Activated CD8-positive, alpha-beta memory T cell treated with anti-CD3 and anti-CD28 coated beads, Interleukin-2, amount 10 ng/mL, durations not matched to agents 7 days and 5 days (primary cell): ENCODE results near the gene KIAA2012. TPM values are rescaled to one million over a fixed set of nuclear protein-coding genes. Genes with fewer than 3 reads are reported as not detected.

Source experiments
- total RNA-seq, 2 experiments: library from RNA; stranded (reverse); gene quantifications; one replicate each; pipeline ENCODE4 v1.2.3, GENCODE V29; 2021

KIAA2012 gene
- total RNA-seq, 2 experiments from 2014 or later, result 0.05 TPM; not detected in 1

Other genes starting within 250 kb of the KIAA2012 start
- 1 to 10 TPM in 1 of 2 experiments, under 1 TPM in 1; 0.18 to 3.4 TPM for gene FZD7, start 39.4 kb upstream of the KIAA2012 start, total RNA-seq
- 100 to 1,000 TPM in 1 of 2 experiments, 10 to 100 TPM in 1; 79.6 to 104 TPM for gene SUMO1, start 165.3 kb downstream of the KIAA2012 start, total RNA-seq
- gene NOP58, start 192.5 kb downstream of the KIAA2012 start, total RNA-seq, result 100 to 1,000 TPM; 121 to 143 TPM